HG03159 (cell line): Measurements from ENCODE around the gene VTI1A.

Experiments
- ATAC-seq: cut with Tn5 transposase; IDR thresholded peaks from one replicate; pipeline ENCODE4 v1.9.1; 2021; ENCODE audit warnings: mild to moderate bottlenecking, moderate library complexity; ENCODE audit not compliant: unreplicated experiment

Gene VTI1A

DNA sequence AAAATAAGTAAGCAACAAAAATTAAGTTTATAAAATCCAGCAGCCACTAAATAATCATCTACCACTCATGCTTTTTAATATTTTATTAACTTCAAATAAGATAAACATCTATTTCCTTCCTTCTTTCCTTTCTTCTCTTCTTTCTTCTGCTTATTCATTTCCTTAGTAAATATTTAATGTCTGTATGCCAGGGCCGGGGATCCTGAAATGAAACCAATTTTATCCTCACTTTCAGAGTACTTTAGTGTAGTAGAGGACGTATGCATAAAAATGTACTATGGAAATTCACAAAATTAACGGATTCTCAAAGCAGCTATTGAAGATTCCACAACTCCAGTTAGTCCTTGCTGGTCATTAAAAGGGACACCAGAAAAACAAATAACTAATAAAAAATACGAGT, 224.7 kb downstream of the VTI1A start:
- ATAC-seq = no peak

GRCh38 chr10:112672706-112673105, 225.7 kb downstream of the VTI1A start:
- ATAC-seq = no peak

GRCh38 chr10:112675560-112676083, 228.6 kb downstream of the VTI1A start:
- ATAC-seq = no peak

GRCh38 chr10:112677689-112678088, 230.7 kb downstream of the VTI1A start:
- ATAC-seq = no peak

DNA sequence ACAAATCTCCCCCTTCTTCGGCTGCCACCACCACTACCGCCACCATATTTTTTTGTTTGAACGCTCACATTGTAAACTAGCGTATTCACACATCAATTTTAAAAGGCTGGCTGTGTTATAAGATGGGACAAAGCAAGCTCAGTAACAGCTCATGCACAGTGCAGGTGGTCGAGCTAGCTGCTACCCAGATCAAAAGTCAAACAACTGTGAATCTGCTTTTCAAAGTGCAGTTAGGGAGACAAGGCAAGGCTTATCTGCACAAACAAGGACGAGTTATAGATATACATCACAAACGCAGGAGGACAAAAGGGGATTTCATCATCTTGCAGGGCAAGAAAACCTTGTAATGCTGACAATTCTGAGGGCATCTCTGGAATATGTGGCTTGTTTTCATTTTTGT, 231.6 kb downstream of the VTI1A start:
- no peak for ATAC-seq

- no peak for ATAC-seq
Measured at GRCh38 chr10:112678987-112679386, 232.0 kb downstream of the VTI1A start.

- ATAC-seq = no peak
Measured at GRCh38 chr10:112679392-112679791, 232.4 kb downstream of the VTI1A start.

GRCh38 chr10:112680586-112680985, 233.6 kb downstream of the VTI1A start:
- ATAC-seq = no peak

DNA sequence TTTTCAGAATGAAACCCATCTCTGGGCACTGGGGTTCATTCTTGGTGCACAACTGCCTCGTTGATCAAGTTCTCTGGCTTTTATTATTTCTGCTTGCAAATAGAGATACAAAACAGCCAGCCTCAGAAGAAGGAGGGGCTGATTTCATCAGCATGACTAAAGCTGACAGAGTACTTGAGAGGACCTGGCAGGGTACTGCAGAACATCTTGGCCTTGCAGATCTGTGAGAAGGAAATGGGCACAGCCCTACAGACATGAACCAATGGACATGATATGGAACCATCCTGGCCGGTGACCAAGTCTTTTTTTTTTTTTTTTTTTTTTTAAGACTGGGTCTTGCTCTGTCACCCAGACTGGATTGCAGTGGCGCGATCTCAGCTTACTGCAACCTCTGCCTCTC, 240.6 kb downstream of the VTI1A start:
- ATAC-seq = no peak

DNA sequence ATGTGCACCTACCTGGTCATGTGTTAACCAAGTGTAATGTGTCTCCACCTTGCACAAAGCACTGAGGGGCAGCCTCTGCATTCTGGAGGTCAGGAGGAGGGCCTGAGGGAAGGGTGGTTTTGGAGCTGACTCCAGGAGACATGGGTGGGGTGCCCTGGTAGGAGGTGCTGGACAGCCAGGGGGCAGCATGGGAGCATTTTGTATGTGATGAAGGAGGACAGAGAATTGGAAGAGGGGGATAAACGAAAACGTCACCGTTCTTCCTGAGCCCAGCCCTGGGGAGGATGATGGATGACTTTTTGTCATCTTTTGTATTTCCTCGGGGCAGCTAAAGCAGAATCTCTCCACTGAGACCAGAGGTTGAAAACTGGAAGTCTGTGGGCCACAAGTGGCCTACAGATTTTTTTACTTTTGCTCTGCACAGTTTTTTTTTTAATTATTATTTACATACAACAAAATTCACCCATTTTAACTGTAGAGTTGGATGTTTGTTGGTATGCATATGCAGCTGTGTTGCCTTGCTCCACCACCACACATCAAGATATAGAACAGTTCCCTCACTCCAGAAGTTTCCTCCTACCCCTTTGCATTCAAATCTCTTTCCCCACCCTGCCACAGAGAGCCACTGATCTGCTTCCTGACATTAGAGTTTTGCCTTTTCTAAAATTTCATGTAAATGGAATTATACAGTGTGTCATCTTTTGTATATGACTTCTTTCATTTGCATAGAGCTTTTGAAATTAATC, 242.5 kb downstream of the VTI1A start:
- no peak for ATAC-seq

DNA sequence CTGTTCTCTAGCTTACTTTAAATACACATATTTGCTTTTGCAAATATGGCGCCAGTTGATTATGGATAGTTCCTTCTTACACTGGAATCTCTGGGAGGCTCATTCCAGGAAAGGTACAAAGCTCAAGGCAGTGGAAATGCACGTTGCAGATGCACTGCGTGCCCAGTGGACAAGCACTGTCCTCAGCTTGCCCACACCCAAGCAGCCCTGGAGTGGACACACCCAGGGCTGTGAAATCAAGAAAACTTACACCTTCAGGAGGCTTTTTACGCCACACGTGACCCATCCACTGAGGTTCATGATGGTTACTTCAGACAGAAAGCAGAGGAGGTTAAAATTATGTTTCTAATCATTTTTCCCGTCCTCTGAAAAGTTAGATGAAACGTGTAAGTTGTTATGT, 248.5 kb downstream of the VTI1A start:
- ATAC-seq = no peak

DNA sequence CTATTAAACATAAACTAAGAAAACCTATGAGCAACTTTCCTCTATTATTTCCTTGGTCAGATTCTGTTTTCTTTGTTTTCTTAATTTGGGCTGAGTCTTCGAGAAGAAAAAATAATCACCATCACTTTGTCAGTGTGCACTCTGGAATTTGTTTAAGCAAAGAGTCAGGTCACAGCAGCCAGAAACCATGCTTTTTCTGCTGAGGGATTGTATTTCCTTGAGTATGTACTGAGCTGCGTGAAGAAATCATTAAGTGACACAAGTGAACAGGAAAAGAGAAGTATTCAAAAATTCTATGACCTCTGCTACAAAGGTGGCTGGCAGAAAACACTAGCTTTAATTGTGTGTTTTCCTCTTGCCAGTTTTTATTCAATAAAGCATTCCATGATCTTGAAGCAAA, 249.6 kb downstream of the VTI1A start:
- no peak for ATAC-seq

- ATAC-seq = no peak
Measured at GRCh38 chr10:112698133-112698817, 251.3 kb downstream of the VTI1A start.

DNA sequence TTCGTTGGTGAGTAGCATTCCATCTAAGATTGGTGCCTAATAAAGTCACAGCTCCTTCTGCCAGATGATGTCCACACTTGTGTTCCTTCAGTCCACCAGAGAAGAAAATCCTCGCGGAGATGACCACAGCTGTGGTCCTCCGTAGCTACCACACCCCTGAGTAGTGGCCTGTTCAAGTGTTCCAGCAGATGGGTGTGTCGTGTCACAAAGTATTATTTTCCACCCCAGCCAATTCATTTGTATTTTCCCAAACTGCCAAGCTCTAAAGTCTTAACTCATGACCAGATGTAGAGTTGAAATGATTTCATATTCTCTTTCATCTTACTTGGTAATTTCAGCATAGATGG, 251.8 kb downstream of the VTI1A start:
- ATAC-seq = no peak

DNA sequence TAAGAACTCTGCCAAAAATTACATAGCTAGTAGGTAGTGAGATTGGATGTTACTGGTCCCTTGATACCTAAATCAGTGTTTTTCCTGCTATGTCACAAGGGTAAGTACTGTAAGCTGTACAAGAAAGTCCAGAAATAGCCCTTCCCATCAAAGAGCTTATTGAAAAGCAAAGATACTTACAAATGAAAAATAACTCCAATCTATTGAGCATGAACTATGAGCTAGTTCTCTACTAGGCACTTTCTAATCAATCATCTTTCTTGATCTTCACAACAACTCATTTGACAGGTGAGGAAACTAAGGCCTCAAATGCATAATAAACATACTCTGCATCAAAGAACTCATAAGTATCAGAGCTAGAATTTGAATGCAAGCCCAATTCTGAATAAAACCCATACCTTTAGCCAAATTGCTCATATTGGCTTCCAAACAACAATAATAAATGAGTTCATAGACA, 253.2 kb downstream of the VTI1A start:
- no peak for ATAC-seq

DNA sequence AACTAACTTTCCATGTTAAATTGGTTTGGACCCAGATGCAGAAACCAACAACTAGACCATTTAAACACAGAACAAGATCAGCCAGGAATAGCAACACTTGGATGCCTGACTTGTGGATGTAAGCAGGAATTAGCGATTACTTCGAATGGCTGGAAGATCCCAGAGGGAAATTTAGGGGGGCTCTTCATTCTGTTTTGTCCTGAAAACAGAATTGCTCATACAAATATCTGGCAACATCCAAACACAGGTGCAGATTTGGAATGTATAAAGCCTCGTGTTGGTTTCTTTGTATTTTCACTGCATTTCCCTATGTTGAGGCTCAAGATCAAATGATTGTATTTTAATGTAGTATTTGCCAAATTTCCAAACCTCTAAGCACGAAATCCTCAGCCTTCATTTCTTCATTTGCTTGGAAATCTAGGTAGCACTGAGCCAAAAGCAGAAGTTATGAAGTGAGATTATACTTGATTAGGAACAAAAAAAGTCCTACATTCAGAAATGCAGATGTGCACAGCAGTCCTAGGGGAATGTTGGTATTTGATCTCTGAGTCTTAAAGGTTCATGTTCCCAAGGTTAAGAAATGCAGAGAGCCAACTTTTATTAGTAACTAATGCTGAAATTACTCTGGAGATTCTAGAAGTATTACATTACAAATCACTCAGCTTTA, 254.3 kb downstream of the VTI1A start:
- ATAC-seq = no peak

GRCh38 chr10:112701878-112702255, 254.9 kb downstream of the VTI1A start:
- ATAC-seq = no peak

DNA sequence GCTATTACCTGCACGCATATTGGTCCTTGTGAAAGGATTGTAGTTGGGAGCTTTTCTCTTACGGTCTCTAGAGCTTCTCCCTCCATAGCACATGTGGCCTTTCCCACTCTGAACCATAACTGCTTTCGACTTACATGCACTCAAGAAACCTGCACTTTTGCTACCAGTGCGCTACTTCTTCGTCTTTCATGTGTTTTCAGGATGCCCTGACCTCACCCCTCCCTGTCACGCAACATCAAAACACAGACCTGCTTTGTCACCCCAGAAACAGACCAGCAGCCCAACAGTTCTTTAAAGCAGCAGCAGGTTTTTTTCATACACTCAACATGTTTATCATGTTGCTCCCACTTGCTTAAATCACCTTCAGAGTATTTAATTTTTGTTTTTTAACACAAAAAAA, 259.6 kb downstream of the VTI1A start:
- no peak for ATAC-seq

DNA sequence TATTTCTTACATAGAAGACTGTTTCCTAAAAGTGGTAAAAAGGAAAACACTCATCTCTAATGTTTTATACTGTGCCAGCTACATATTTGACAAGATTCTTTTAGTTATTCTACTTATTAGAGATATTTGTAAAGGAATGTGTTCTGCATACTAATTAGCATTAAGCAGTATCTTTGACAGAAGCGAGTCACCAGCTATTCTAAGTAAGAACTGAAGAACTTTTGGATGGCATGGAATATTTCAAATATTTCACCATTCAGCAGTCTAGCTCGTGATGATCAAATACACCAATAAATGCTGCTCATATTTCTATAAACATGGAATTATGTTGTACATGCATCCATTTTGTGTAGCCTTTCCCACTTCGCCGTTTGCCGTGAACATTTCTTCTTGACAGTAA, 261.4 kb downstream of the VTI1A start:
- no peak for ATAC-seq

- no peak for ATAC-seq
Measured at GRCh38 chr10:112710528-112710927, 263.5 kb downstream of the VTI1A start.

GRCh38 chr10:112711366-112711765, 264.4 kb downstream of the VTI1A start:
- no peak for ATAC-seq

GRCh38 chr10:112712536-112712935, 265.5 kb downstream of the VTI1A start:
- no peak for ATAC-seq
